WERI-Rb-1 (cell line): ENCODE data around the gene SLC39A1.
"Not testable (repeated sequence)": the region's sequence is repeated elsewhere in the genome, so short reads cannot be mapped to it uniquely, and the experiment has no call there.

Experiments
- DNase-seq: peaks from one replicate; pipeline ENCODE4 v3.0.0-alpha.2; 2020
- H3K27ac ChIP-seq: fragments of 250-450 bp; sonication (Bioruptor Pico); 2 replicates; pipeline ENCODE4 v1.5.1; 2020; ENCODE audit warnings: mild to moderate bottlenecking, moderate library complexity
- H3K27me3 ChIP-seq: fragments of 250-450 bp; sonication (Bioruptor Pico); 2 replicates; pipeline ENCODE4 v1.5.1; 2021; ENCODE audit warnings: mild to moderate bottlenecking, low read depth, moderate library complexity; ENCODE audit not compliant: insufficient read depth, severe bottlenecking
- H3K36me3 ChIP-seq: fragments of 250-450 bp; sonication (Bioruptor Pico); 2 replicates; pipeline ENCODE4 v1.5.1; 2020; ENCODE audit warnings: mild to moderate bottlenecking, moderate library complexity
- H3K4me3 ChIP-seq: 2 replicates; pipeline ENCODE4 v1.5.1; 2011; ENCODE audit warnings: low read depth, mild to moderate bottlenecking, control low read depth, low read length
- H3K9me3 ChIP-seq: fragments of 250-450 bp; sonication (Bioruptor Pico); 2 replicates; pipeline ENCODE4 v1.5.1; 2021; ENCODE audit warnings: mild to moderate bottlenecking, moderate library complexity; ENCODE audit not compliant: severe bottlenecking
- CTCF ChIP-seq: IDR thresholded peaks from 2 replicates; pipeline ENCODE4 v1.5.1; 2011; ENCODE audit warnings: low read depth, mild to moderate bottlenecking, control low read depth, inconsistent platforms, low read length

SLC39A1 gene

GRCh38 chr1:153985941-153986761 lies 22.8 kb upstream of the SLC39A1 start, which contains the start of gene RAB13:
TSS of gene RAB13 (minus strand) at chr1:153986339. CDS start at chr1:153986236, 103 bp downstream.
- no peak for TF ChIP-seq CTCF
- no peaks in the 10 kb centered on the region for H3K27me3 ChIP-seq
- H3K9me3 ChIP-seq: peaks cover 5% of the 10 kb centered on the region
- H3K27ac ChIP-seq: peak within 1 kb of the TSS; percentile 33
- peaks cover 9% of the 10 kb centered on the region for H3K36me3 ChIP-seq
- no peak within 1 kb of the TSS for H3K4me3 ChIP-seq
- DNase-seq: peak; percentile 60

GRCh38 chr1:153985341-153985912 lies 22.1 kb upstream of the SLC39A1 start:
- Histone ChIP-seq H3K36me3 (peaks cover 4% of the 10 kb centered on the region; the same call in 1 of the 2 replicates), H3K9me3 (peaks cover 5% of the 10 kb centered on the region), H3K27ac (no peak overlapping the region), H3K27me3 (no peaks in the 10 kb centered on the region), H3K4me3 (no peak overlapping the region)
- no peak for TF ChIP-seq CTCF
- no peak for DNase-seq

GRCh38 chr1:153984123-153984894 lies 21.0 kb upstream of the SLC39A1 start:
- no peaks in the 10 kb centered on the region for H3K27me3 ChIP-seq
- no peaks in the 10 kb centered on the region for H3K9me3 ChIP-seq
- no peaks in the 10 kb centered on the region for H3K36me3 ChIP-seq
- H3K27ac ChIP-seq: no peak overlapping the region
- TF ChIP-seq CTCF: no peak
- H3K4me3 ChIP-seq: no peak overlapping the region
- DNase-seq: no peak

GRCh38 chr1:153981735-153982134 lies 18.4 kb upstream of the SLC39A1 start:
- not testable (repeated sequence) for H3K27ac ChIP-seq, H3K27me3 ChIP-seq, H3K9me3 ChIP-seq

GRCh38 chr1:153979091-153979490 lies 15.8 kb upstream of the SLC39A1 start:
- not testable (repeated sequence) for H3K27me3 ChIP-seq, DNase-seq, H3K4me3 ChIP-seq, H3K27ac ChIP-seq, H3K9me3 ChIP-seq
- H3K36me3 ChIP-seq: peaks cover 24% of the 10 kb centered on the region

More at GRCh38 chr1:153981735-153982134, 18.4 kb upstream of the SLC39A1 start:
- not testable (repeated sequence) for H3K36me3 ChIP-seq, DNase-seq, H3K4me3 ChIP-seq

GRCh38 chr1:153978274-153978909 lies 15.1 kb upstream of the SLC39A1 start:
- no peak for TF ChIP-seq CTCF
- peak overlapping the region; percentile 95 for H3K27ac ChIP-seq
- H3K36me3 ChIP-seq: peaks cover 31% of the 10 kb centered on the region

More at GRCh38 chr1:153978274-153978909, 15.1 kb upstream of the SLC39A1 start:
- DNase-seq: no peak
- no peaks in the 10 kb centered on the region for H3K27me3 ChIP-seq
- H3K4me3 ChIP-seq: peak overlapping the region; percentile 83
- no peaks in the 10 kb centered on the region for H3K9me3 ChIP-seq
